Endothelial cell (in vitro differentiated cells): Measurements from ENCODE around the gene SEPTIN10. TPM values are rescaled to one million over a fixed set of nuclear protein-coding genes. Genes with fewer than 3 reads are reported as not detected.

Experiments
- DNase-seq: peaks from one replicate; pipeline ENCODE4 v3.0.0; 2021; ENCODE audit warnings: low spot score
- H3K27ac Mint-ChIP-seq: one replicate; pipeline ENCODE4 v1.8.0; 2021; ENCODE audit warnings: mixed read lengths, inconsistent platforms; ENCODE audit not compliant: unreplicated experiment
- H3K27me3 Mint-ChIP-seq: one replicate; pipeline ENCODE4 v1.8.0; 2021; ENCODE audit warnings: mild to moderate bottlenecking, moderate library complexity, mixed read lengths, inconsistent platforms; ENCODE audit not compliant: unreplicated experiment
- H3K36me3 Mint-ChIP-seq: one replicate; pipeline ENCODE4 v1.8.0; 2021; ENCODE audit warnings: mild to moderate bottlenecking, low read depth, mixed read lengths, inconsistent platforms; ENCODE audit not compliant: unreplicated experiment
- H3K4me1 Mint-ChIP-seq: one replicate; pipeline ENCODE4 v1.8.0; 2021; ENCODE audit warnings: mild to moderate bottlenecking, mixed read lengths, inconsistent platforms; ENCODE audit not compliant: unreplicated experiment
- H3K4me3 Mint-ChIP-seq: one replicate; pipeline ENCODE4 v1.8.0; 2021; ENCODE audit warnings: mild to moderate bottlenecking, mixed read lengths, inconsistent platforms; ENCODE audit not compliant: unreplicated experiment
- H3K9me3 Mint-ChIP-seq: one replicate; pipeline ENCODE4 v1.8.0; 2021; ENCODE audit warnings: mixed read lengths, inconsistent platforms; ENCODE audit not compliant: unreplicated experiment
- long read RNA-seq: library from polyadenylated mRNA; unstranded; transcript quantifications from one replicate; pipeline ENCODE4 v2.0.0, GENCODE V29; 2020; ENCODE audit not compliant: unreplicated experiment
- total RNA-seq: library from RNA; stranded (reverse); fragmentation: NEBNext Ultra II Directional; extraction: Animal tissue kit (Norgen Biotek cat#: 25700); gene quantifications from one replicate; pipeline ENCODE4 v1.2.1, GENCODE V29; 2021; ENCODE audit not compliant: unreplicated experiment
- TF ChIP-seq, protein P1 (sequence below): fragments of 200-600 bp; sonication (generic); IDR thresholded peaks from one replicate; pipeline ENCODE4 v1.5.0; 2021; ENCODE audit warnings: antibody characterized with exemption; ENCODE audit not compliant: unreplicated experiment

SEPTIN10 gene
- total RNA-seq = 69.8 TPM
- long read RNA-seq, transcript SEPT10-202 (11 exons, 3,071 nt) = major isoform, 19 of 28 reads
- long read RNA-seq, partial matches to known transcripts = 3 of 28 reads
- long read RNA-seq, other reads (novel, unspliced or antisense) = 4 of 28 reads

- peak; percentile 97 for DNase-seq
- TF ChIP-seq, protein P1, sequence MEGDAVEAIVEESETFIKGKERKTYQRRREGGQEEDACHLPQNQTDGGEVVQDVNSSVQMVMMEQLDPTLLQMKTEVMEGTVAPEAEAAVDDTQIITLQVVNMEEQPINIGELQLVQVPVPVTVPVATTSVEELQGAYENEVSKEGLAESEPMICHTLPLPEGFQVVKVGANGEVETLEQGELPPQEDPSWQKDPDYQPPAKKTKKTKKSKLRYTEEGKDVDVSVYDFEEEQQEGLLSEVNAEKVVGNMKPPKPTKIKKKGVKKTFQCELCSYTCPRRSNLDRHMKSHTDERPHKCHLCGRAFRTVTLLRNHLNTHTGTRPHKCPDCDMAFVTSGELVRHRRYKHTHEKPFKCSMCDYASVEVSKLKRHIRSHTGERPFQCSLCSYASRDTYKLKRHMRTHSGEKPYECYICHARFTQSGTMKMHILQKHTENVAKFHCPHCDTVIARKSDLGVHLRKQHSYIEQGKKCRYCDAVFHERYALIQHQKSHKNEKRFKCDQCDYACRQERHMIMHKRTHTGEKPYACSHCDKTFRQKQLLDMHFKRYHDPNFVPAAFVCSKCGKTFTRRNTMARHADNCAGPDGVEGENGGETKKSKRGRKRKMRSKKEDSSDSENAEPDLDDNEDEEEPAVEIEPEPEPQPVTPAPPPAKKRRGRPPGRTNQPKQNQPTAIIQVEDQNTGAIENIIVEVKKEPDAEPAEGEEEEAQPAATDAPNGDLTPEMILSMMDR = no peak
- Mint-ChIP-seq H3K9me3 (no peaks in the 10 kb centered on the region), H3K27me3 (peaks cover 15% of the 10 kb centered on the region), H3K27ac (peak within 1 kb of the TSS; percentile 88), H3K4me1 (peaks cover 25% of the 10 kb centered on the region), H3K4me3 (peak within 1 kb of the TSS; percentile 94), H3K36me3 (peaks cover 7% of the 10 kb centered on the region)
Measured at GRCh38 chr2:109613922-109614714, at the start of gene SEPTIN10, which contains the start of gene SOWAHC. Gene SEPTIN10, minus strand, starts transcription at chr2:109613966. Its CDS starts 139 bp downstream, at chr2:109613827. Gene SOWAHC, plus strand, starts transcription at chr2:109614364. Its CDS starts 126 bp downstream, at chr2:109614490.

GRCh38 chr2:109662889-109663288, 49.1 kb upstream of the SEPTIN10 start:
- Mint-ChIP-seq H3K27ac (no peak overlapping the region), H3K27me3 (peaks cover 2% of the 10 kb centered on the region)

DNA sequence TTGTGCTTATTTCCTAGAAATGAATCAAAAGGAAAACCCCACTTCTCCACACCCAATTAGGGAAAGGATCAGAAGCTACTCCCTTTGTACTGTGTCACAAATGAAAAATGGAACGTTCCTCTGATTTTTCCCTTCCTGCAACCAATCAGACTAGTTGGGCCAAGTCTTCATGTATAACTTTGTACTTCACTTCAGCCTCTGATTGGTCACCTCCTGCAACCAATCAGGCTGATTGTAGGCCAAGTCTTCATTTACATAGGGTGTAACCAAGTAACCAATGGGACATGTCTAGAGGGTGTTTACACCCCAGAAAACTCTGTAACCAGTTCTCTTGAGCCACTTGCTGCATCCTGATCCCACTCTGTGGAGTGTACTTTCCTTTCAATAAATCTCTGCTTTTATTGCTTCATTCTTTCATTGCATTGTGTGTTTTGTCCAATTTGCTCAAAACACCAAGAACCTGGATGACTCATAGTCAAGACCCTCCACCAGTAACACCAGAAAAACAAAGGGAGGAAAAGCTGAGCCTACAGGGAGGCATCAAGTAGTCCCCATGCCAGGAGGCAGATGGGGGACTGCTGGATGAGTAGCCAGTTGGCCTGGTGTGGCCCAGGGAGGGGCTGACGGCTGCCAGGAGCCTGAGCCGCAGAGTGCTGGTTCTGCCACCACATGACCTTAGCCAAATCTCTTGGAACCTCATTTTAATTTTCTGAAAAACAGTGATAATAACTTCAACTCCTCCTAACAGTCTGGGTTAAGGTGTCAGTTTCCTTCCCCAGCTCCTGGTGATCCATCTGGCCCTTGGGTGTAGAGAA, 46.5 kb upstream of the SEPTIN10 start:
- H3K27ac Mint-ChIP-seq = no peak overlapping the region

More at GRCh38 chr2:109662889-109663288, 49.1 kb upstream of the SEPTIN10 start:
- TF ChIP-seq, protein P1 = no peak
- Mint-ChIP-seq H3K4me1 (peaks cover 9% of the 10 kb centered on the region), H3K4me3 (no peak overlapping the region), H3K36me3 (no peaks in the 10 kb centered on the region), H3K9me3 (no peaks in the 10 kb centered on the region)
- no peak for DNase-seq

GRCh38 chr2:109659396-109660045, 45.8 kb upstream of the SEPTIN10 start:
- no peak for DNase-seq
- Mint-ChIP-seq H3K27ac (no peak overlapping the region), H3K4me1 (peaks cover 9% of the 10 kb centered on the region), H3K9me3 (no peaks in the 10 kb centered on the region), H3K36me3 (no peaks in the 10 kb centered on the region), H3K27me3 (peaks cover 2% of the 10 kb centered on the region), H3K4me3 (no peak overlapping the region)
- TF ChIP-seq, protein P1 = no peak

More for the DNA sequence above, 46.5 kb upstream of the SEPTIN10 start:
- Mint-ChIP-seq H3K4me3 (no peak overlapping the region), H3K9me3 (no peaks in the 10 kb centered on the region), H3K27me3 (peaks cover 2% of the 10 kb centered on the region), H3K4me1 (peaks cover 9% of the 10 kb centered on the region), H3K36me3 (no peaks in the 10 kb centered on the region)
- DNase-seq = no peak
- TF ChIP-seq, protein P1 = no peak
